ENCODE data around the gene ACD.

GRCh38 chr16:67676516-67676915 lies 16.5 kb upstream of the ACD start:
- no peak for TF ChIP-seq CTCF (IDR thresholded peaks at IDR 0.05; ENCODE audit: low read depth, low read length)
- no peak for TF ChIP-seq EZH2phosphoT487 (IDR thresholded peaks at IDR 0.05; ENCODE audit: low read depth)
